B cell (primary cell): ENCODE results near the gene THSD7B. TPM values are rescaled to one million over a fixed set of nuclear protein-coding genes. Genes with fewer than 3 reads are reported as not detected.

Experiments used
- ATAC-seq: fragments of 200-7000 bp; cut with Tn5 transposase; one replicate; pipeline ENCODE4 v1.10.0; 2021; ENCODE audit warnings: low read depth, mild to moderate bottlenecking, moderate number of reproducible peaks, moderate library complexity
- CTCF ChIA-PET: fragments of 350-600 bp; sonication (Branson Sonifier 250); formaldehyde crosslinking; loops from one replicate; lab custom pipeline; 2021; ENCODE audit warnings: antibody characterized with exemption, inconsistent platforms; lab: Charles Lee
- POLR2A ChIA-PET: fragments of 350-600 bp; sonication (Branson Sonifier 250); formaldehyde crosslinking; loops from one replicate; lab custom pipeline; 2021; ENCODE audit warnings: antibody characterized with exemption; lab: Charles Lee
- DNase-seq: peaks from one replicate; pipeline ENCODE4 v3.0.0; 2013
- H2AFZ ChIP-seq: 2 replicates; pipeline ENCODE4 v1.6.1; 2012; ENCODE audit warnings: mild to moderate bottlenecking, low read depth, low read length; ENCODE audit not compliant: insufficient read depth, poor library complexity, severe bottlenecking
- H3K27ac ChIP-seq, 2 donors: 1 replicate in 1 of 2; 2 replicates in 1 of 2; pipeline ENCODE4 v1.5.1; 2012 to 2013; ENCODE audit warnings: low read length in 2 of 2, mild to moderate bottlenecking in 2 of 2, moderate library complexity in 1 of 2
- H3K27me3 ChIP-seq, 4 experiments: fragments of 200-600 bp in 1 of 4; sonication (generic) in 1 of 4; replicated peaks in 1 of 4; 1 replicate in 2 of 4; 2 replicates in 2 of 4; pipeline versions ENCODE4 v1.6.1 to v1.7.0; 2013 to 2016; ENCODE audit warnings: low read length in 3 of 4, mild to moderate bottlenecking in 2 of 4, mixed read lengths in 1 of 4, moderate library complexity in 1 of 4; ENCODE audit not compliant: insufficient read depth in 4 of 4, control insufficient read depth in 3 of 4; ENCODE audit errors: control extremely low read depth in 1 of 4
- H3K36me3 ChIP-seq, 2 experiments: replicated peaks in 1 of 2; 1 replicate in 1 of 2; 2 replicates in 1 of 2; pipeline versions ENCODE4 v1.6.1 to v1.7.1; 2013; ENCODE audit warnings: low read length in 1 of 2; ENCODE audit not compliant: insufficient read depth in 2 of 2, control insufficient read depth in 1 of 2; ENCODE audit errors: control extremely low read depth in 1 of 2, extremely low read depth in 1 of 2
- H3K4me1 ChIP-seq, 2 donors: fragments of 200-600 bp in 1 of 2; sonication (generic) in 1 of 2; 1 replicate in 1 of 2; 2 replicates in 1 of 2; pipeline versions ENCODE4 v1.5.1 to v1.6.1; 2013 to 2017; ENCODE audit warnings: low read length in 2 of 2; ENCODE audit not compliant: control insufficient read depth in 2 of 2, insufficient read depth in 2 of 2
- H3K4me2 ChIP-seq: replicated peaks from 2 replicates; pipeline ENCODE3; 2012; ENCODE audit warnings: mild to moderate bottlenecking, low read depth, low read length; ENCODE audit not compliant: poor library complexity, severe bottlenecking
- H3K4me3 ChIP-seq, 5 experiments: fragments of 200-600 bp in 1 of 5; sonication (generic) in 1 of 5; 1 replicate in 3 of 5; 2 replicates in 2 of 5; pipeline versions ENCODE4 v1.5.1 to v1.7.0; 2011 to 2016; ENCODE audit warnings: low read length in 4 of 5, mild to moderate bottlenecking in 4 of 5, low read depth in 2 of 5, control low read depth in 1 of 5, moderate library complexity in 1 of 5; ENCODE audit not compliant: insufficient read depth in 1 of 5; ENCODE audit errors: control extremely low read depth in 1 of 5, extremely low read depth in 1 of 5
- H3K79me2 ChIP-seq: fragments of 200-600 bp; sonication (generic); one replicate; pipeline ENCODE4 v1.6.0; 2016; ENCODE audit warnings: low read length; ENCODE audit not compliant: control insufficient read depth, insufficient read depth
- H3K9ac ChIP-seq: fragments of 200-600 bp; sonication (generic); 2 replicates; pipeline ENCODE4 v1.6.1; 2017; ENCODE audit warnings: mild to moderate bottlenecking, low read length, moderate library complexity
- H3K9me3 ChIP-seq, 3 donors: one replicate each; pipeline versions ENCODE4 v1.6.1 to v1.7.1; 2013; ENCODE audit warnings: low read length in 2 of 3; ENCODE audit not compliant: control insufficient read depth in 2 of 3, insufficient read depth in 1 of 3; ENCODE audit errors: control extremely low read depth in 1 of 3
- H4K20me1 ChIP-seq: 2 replicates; pipeline ENCODE4 v1.6.0; 2012; ENCODE audit warnings: mild to moderate bottlenecking, low read length; ENCODE audit not compliant: insufficient read depth, control insufficient read depth, poor library complexity, severe bottlenecking
- H3K27ac Mint-ChIP-seq: one replicate; pipeline ENCODE4 v1.8.0; 2021; ENCODE audit warnings: mixed read lengths
- H3K27me3 Mint-ChIP-seq: one replicate; pipeline ENCODE4 v1.8.0; 2021; ENCODE audit warnings: mixed read lengths
- H3K4me1 Mint-ChIP-seq: one replicate; pipeline ENCODE4 v1.8.0; 2021; ENCODE audit warnings: mixed read lengths
- H3K4me3 Mint-ChIP-seq: one replicate; pipeline ENCODE4 v1.8.0; 2021; ENCODE audit warnings: mixed read lengths
- H3K9me3 Mint-ChIP-seq: one replicate; pipeline ENCODE4 v1.8.0; 2022; ENCODE audit warnings: mixed read lengths; ENCODE audit not compliant: insufficient read depth
- CTCF ChIP-seq: fragments of 200-600 bp; IDR thresholded peaks from one replicate; pipeline ENCODE4 v1.8.0; 2022; ENCODE audit warnings: antibody characterized with exemption, mild to moderate bottlenecking
- EZH2 ChIP-seq: IDR thresholded peaks from 2 replicates; pipeline ENCODE4 v1.6.1; 2012; ENCODE audit warnings: borderline replicate concordance, low read depth, mild to moderate bottlenecking, moderate library complexity, low read length; ENCODE audit not compliant: insufficient read depth, poor library complexity, severe bottlenecking
- WGBS: methylation state at CpG from one replicate; pipeline ENCODE4 v1.1.5; 2013; ENCODE audit warnings: missing lambda C conversion rate; ENCODE audit not compliant: insufficient coverage; 5-methylcytosine and 5-hydroxymethylcytosine counted together
- intact Hi-C: fragments of 100-400 bp; cut with micrococcal nuclease; formaldehyde crosslinking; loops from one replicate; pipeline ENCODE4 v1.10.0; 2022
- polyA plus RNA-seq: library from polyadenylated mRNA; depleted of rRNA; stranded (reverse); fragments of >200 nt; gene quantifications from 2 replicates; pipeline ENCODE4 v1.2.3, GENCODE V29; 2012
- total RNA-seq, 2 donors: library from RNA; stranded (reverse); fragments of 120-200 nt in 1 of 2; gene quantifications; 1 replicate in 1 of 2; 2 replicates in 1 of 2; pipeline versions ENCODE4 v1.2.3 to v1.2.4, GENCODE V29; 2013 to 2022

Gene THSD7B
- total and polyA plus RNA-seq, 2 donors (not counting 1 experiment from before 2014, with no cell fraction given): 0.76 TPM; not detected in 1

- POLR2A ChIA-PET: no interaction called here
- Mint-ChIP-seq H3K27ac (no peak overlapping the region), H3K9me3 (no peaks in the 10 kb centered on the region), H3K4me1 (no peaks in the 10 kb centered on the region), H3K4me3 (no peak overlapping the region), H3K27me3 (no peaks in the 10 kb centered on the region)
- Histone ChIP-seq H3K4me3 (no peak overlapping the region), H3K9ac (no peak overlapping the region), H3K27me3 (no peaks in the 10 kb centered on the region), H4K20me1 (no peaks in the 10 kb centered on the region), H2AFZ (no peak overlapping the region), H3K4me2 (no peak overlapping the region), H3K9me3 (no peaks in the 10 kb centered on the region), H3K36me3 (no peaks in the 10 kb centered on the region), H3K79me2 (no peaks in the 10 kb centered on the region), H3K27ac (no peak overlapping the region), H3K4me1 (no peaks in the 10 kb centered on the region)
- DNase-seq (no peak), ATAC-seq (no peak)
- intact Hi-C loops: no loop called here
- no peak for TF ChIP-seq EZH2
- TF ChIP-seq CTCF: no peak
- CTCF ChIA-PET: no interaction called here
- WGBS: no CpG with 5 or more reads among the region's 1 CpG
These were observed 389.6 kb downstream of the THSD7B start for GRCh38 chr2:137154946-137155345.

GRCh38 chr2:137155356-137156104, 390.2 kb downstream of the THSD7B start:
- intact Hi-C loops: no loop called here
- no peak overlapping the region for H3K27ac ChIP-seq
- no peaks in the 10 kb centered on the region for H3K4me1 ChIP-seq
- no peak overlapping the region for H3K4me3 ChIP-seq
- no peaks in the 10 kb centered on the region for H3K9me3 ChIP-seq
- Mint-ChIP-seq H3K27ac (no peak overlapping the region), H3K27me3 (no peaks in the 10 kb centered on the region), H3K4me3 (no peak overlapping the region), H3K9me3 (no peaks in the 10 kb centered on the region), H3K4me1 (no peaks in the 10 kb centered on the region)
- CTCF ChIA-PET: interaction anchor here (1.0 kb wide), 1 partner anchor 20 kb away, joined by 3 read pairs; no protein-coding TSS in a partner anchor
- ATAC-seq (no peak), DNase-seq (no peak)
- POLR2A ChIA-PET: no interaction called here
- H2AFZ ChIP-seq: no peak overlapping the region
- no peak overlapping the region for H3K4me2 ChIP-seq
- H3K9ac ChIP-seq: no peak overlapping the region
- no CpG with 5 or more reads among the region's 4 CpGs for WGBS
- TF ChIP-seq EZH2: no peak
- TF ChIP-seq CTCF: no peak
- H3K27me3 ChIP-seq: no peaks in the 10 kb centered on the region
- H4K20me1 ChIP-seq: no peaks in the 10 kb centered on the region
- H3K36me3 ChIP-seq: no peaks in the 10 kb centered on the region
- H3K79me2 ChIP-seq: no peaks in the 10 kb centered on the region
